SH-SY5Y (cell line): ENCODE data around the gene HCFC1.

Source experiments
- GATA2 ChIP-seq: IDR thresholded peaks from 2 replicates; pipeline ENCODE4 v1.6.1; 2011; ENCODE audit warnings: mild to moderate bottlenecking, low read depth, low read length
- GATA3 ChIP-seq: IDR thresholded peaks from 2 replicates; pipeline ENCODE4 v1.6.1; 2011; ENCODE audit warnings: low read depth, mild to moderate bottlenecking, low read length, moderate library complexity

- TF ChIP-seq GATA2 (no peak), GATA3 (no peak)
Observed at GRCh38 chrX:153960786-153961185, 10.8 kb downstream of the HCFC1 start.
